ENCODE measurements around the gene TNP1.

Gene TNP1

GRCh38 chr2:216872624-216873023 lies 12.8 kb upstream of the TNP1 start:
- DNase-seq = no peak

DNA sequence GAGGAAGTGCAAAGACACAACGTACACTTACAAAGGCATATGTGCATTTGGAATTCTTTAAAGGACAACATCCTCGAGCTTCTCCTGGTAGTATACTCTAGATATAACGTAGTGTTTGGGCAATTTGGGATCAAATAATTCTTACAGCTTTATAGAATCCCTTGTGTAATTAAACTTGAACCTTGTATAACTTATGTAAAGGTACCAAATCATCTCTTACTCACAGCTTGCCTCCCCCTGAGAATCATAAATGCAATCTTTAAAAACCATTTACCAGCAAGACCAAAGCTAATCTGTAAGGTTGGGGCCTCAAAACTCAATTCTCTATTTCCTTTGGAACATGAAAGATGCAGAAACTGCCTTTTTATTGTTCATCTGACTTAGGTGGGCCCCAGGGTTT lies 12.2 kb upstream of the TNP1 start:
- no peak for DNase-seq

- DNase-seq = no peak
Observed at GRCh38 chr2:216871333-216871934, 11.6 kb upstream of the TNP1 start.

DNA sequence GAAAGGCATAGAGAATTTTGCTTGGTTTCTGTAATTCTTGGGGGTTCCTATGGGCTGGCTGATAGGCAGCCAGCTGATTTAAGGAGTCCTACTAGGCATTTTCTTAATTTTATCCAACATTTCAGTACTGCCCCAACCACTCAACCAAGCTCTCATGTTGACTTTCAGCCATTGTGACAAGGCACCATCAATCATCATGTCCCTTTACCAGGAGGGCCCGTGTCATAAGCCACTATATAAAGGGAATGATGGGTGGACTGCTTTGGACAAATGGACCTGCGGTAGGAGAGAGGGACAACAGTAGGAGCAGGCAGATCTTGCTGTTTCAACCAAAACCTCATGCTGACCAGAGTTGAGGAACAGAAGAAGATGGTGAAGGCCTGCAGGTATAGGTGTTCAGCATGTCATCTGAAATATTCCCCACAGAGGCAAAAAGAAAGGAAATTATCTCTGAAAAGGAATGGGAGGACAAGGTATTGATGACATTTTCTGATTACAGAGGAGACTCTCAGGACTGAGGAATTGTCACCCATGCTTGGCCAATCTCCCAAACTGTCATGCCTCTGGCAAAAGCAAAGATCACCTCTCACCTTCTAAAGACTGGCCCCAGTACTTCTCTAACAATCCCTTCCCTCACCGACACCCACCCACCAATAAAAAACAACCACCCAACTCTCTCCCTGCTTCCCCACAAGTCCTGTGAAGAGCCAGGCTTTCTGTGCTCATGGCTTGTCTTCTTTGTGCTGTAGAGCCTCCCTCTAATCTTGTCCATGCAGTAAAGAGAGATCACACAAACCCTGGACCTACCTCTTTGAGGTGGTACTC lies 10.9 kb upstream of the TNP1 start:
- no peak for DNase-seq

GRCh38 chr2:216866515-216867095 lies 6.7 kb upstream of the TNP1 start:
- no peak for DNase-seq

DNA sequence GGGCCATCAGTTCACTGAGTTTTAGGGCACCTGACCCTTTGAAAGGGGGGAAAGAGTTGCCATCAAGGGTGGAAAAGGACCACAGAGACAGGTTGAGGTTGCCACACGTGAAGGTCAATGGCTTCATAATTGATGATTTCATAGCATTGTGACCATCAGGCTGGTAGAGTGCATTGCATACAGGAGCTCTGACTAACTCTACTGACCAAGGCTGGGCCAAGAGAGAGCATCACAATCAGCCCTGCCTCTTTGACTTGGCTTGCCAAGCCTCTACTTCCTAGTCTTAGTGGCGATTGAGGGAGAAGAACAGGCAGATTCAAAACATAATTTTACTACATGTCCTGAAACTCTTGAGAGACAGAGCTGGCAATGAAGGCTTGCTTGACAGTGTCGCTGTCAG lies 5.8 kb upstream of the TNP1 start:
- no peak for DNase-seq

DNA sequence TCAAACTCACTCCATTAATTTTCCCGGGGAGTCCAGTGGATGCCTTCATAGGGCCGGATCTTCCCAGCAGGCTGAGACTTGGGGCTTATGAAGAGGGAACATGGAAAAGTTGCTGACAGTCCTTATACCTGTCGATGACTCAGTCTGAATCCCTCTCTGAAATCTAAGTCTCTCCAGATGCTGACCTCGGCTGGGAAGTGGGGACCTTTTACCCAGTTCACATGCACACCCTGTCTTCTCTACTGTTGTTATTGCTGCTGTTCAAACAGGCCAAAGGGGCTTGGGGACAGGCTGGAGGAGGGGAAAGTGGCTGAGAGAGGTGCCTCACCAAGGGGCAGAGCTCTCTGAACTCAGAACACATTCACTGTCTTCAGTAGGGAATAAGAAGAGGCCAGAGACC lies 4.1 kb upstream of the TNP1 start:
- DNase-seq = no peak

DNA sequence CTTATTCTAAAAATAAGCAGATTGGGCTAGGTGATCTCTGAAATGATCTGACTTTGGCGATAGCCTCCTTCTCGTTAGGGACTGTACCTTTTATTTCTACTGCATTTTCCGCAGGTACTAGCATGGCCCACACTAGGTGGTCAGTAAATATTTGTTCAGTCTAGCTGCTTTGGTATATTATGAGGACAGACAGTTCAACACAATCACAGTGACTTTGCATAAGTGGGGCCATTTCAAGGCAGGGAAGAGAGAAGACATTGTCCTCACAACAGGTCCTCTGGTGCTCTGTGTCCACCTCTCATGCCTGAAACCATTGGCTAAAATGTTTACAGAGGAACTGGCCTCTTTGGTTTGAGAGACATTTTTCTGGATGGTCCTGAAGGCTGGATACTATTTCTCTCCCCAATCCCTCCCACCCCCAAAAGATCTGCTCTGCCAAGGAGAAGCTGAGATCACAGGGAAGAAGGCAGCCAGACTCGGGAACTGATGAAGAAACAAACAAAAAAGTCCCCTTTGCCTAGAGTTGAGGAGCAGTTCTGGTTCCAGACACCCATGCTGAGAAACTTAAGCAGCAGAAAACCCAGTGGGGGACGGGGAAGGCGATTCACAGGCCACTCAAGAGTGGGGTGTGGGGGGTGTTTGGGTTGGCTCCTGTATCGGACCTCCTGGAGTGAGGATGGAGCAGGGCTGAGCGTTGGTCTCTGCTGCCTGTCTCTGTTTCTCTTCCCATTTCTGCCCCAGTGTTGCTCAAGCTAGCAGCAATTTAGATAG lies 2.9 kb upstream of the TNP1 start:
- DNase-seq = no peak

GRCh38 chr2:216860426-216861137 lies 718 bp upstream of the TNP1 start:
- DNase-seq = no peak

GRCh38 chr2:216858312-216858711 lies 1.6 kb downstream of the TNP1 start:
- no peak for DNase-seq

DNA sequence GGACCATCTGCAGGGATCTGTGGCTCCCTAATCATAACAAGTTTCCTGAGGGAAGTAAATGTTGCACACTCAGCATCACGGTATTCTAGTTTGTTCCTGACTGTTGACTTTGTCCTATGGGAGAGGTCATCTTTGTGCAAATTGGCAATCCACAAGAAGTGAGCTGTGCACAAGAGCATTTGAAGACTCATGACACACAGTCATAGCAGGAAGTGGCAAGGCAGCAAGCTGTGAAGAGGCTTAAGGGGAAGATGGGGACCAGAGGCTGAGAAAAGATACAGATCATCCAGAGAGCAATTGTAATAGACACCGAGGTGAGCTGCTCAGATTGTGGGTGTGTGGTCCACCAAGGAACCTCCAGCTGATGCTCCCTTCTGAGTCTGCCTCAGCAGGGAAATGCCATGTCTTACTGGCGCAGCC lies 2.7 kb downstream of the TNP1 start:
- DNase-seq = no peak

- DNase-seq = no peak
Observed at GRCh38 chr2:216856406-216857065, 3.3 kb downstream of the TNP1 start.

DNA sequence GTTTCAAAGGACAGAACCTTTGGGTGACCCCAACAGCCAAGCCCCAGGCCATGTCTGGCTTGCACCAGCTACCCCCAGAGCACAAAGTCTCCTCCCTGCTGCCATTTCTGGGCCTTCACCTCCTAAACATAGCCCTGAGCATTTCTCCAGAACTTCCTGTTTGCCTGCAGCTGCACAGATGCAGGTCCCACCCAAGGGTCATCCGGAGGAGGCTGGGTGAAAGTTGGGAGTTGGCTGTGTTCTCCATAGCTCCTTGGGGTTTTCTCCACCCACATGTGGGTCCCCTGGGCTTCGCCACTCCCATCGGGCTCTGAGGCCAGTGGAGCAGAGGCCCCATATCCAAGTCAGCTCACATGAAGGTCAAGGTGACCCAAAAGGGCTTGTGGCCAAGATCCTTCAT lies 4.3 kb downstream of the TNP1 start:
- DNase-seq = no peak

GRCh38 chr2:216855079-216855478 lies 4.8 kb downstream of the TNP1 start:
- no peak for DNase-seq

GRCh38 chr2:216851486-216852090 lies 8.3 kb downstream of the TNP1 start:
- no peak for DNase-seq

- no peak for DNase-seq
Observed at GRCh38 chr2:216850665-216851322, 9.1 kb downstream of the TNP1 start.

- DNase-seq = no peak
Observed at GRCh38 chr2:216849987-216850386, 9.9 kb downstream of the TNP1 start.

DNA sequence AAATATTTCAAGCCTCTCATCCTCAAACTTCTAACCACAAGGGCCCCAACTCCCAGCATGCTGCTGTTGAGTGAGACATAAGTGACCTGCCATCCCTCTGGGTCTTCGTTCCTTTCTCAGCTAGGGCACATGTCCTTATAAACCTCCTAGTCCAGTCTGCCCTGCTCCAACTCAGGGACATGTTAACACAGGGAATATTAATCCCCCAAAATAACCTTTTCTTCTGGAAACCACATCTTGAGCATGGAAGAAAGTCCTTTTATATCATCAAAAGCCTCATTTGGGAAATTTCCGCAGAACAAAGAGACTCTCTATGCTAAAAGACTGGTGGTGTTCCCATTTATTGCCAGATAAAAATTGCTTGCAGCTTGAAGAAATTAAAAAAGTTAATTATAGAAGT lies 14.4 kb downstream of the TNP1 start:
- DNase-seq = no peak

DNA sequence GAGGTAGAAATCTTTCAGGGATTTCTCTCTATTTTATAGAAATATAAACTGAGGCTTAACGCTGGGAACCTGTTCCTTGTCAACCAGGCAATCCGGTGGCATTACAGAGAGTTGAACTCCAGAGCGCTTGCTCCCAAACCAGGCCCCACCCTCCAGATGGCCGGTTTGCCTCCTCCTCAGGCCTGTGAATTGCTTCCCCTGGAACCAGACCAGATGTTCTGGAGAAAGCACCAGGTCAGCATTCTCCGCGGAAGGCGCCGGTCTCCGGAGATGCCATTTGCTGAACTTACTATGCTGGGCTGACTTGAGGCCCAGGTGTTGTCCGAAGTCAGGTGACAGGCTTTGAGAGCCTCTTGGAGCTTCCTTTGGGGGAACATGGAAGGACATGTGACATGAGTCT lies 17.2 kb downstream of the TNP1 start:
- no peak for DNase-seq

- no peak for DNase-seq
Observed at GRCh38 chr2:216839688-216840087, 20.2 kb downstream of the TNP1 start.

DNA sequence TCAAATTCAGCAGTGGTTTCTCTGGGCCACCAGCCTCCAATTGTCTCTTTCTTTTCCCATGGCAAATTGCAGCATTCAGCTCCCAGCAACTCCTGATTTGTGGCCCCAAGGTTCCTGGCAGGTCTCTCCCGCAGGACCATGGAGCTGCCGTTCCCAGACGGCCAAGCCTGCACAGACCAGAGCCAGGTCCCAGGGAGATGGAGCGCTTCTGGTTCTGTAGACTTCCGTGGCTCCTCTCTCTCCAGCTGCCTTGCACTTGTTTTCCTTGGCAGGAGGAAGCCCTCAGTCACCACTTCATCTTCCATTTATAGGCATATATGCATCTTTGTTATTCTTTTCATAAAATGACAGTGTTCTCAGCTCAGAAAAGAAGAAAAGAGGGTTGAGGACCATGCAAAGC lies 21.7 kb downstream of the TNP1 start:
- DNase-seq = no peak

Measured in activated effector memory CD4-positive, alpha-beta T cell treated with Interleukin-2 at 50 U/mL for 16 hours (primary cell).